Endothelial cell of umbilical vein (primary cell): ENCODE measurements around the gene ANXA2R. TPM values are rescaled to one million over a fixed set of nuclear protein-coding genes. Genes with fewer than 3 reads are reported as not detected.

Experiments
- BruUV-seq: library from RNA; stranded (reverse); fragments of 400-500 nt; replicated peaks from 2 replicates; lab custom pipeline; 2021; lab: Mats Ljungman, UMichigan
- CTCF ChIA-PET: fragments of 300-600, 350-600 bp; sonication (Branson Sonifier 250); formaldehyde crosslinking; loops from one replicate; lab custom pipeline; 2021; ENCODE audit warnings: antibody characterized with exemption, inconsistent platforms; lab: Charles Lee
- POLR2A ChIA-PET: fragments of 300-600, 350-600 bp; sonication (Branson Sonifier 250); formaldehyde crosslinking; loops from one replicate; lab custom pipeline; 2021; ENCODE audit warnings: antibody characterized with exemption, inconsistent platforms; lab: Charles Lee
- DNase-seq: peaks from one replicate; pipeline ENCODE4 v3.0.0-alpha.2; 2011; ENCODE audit warnings: low read depth, low spot score
- FAIRE-seq: peaks from 2 replicates; lab custom pipeline; 2011; peaks lifted over from hg19 to GRCh38; lab: Jason Lieb, UNC
- H2AFZ ChIP-seq: 2 replicates; pipeline ENCODE4 v1.6.0; 2012; ENCODE audit warnings: low read depth, low read length, control low read depth, inconsistent platforms
- H3K27ac ChIP-seq: 2 replicates; pipeline ENCODE4 v1.5.1; 2011; ENCODE audit warnings: low read depth, mild to moderate bottlenecking, control low read depth, low read length, moderate library complexity; ENCODE audit not compliant: insufficient read depth
- H3K27me3 ChIP-seq, 2 experiments: 2 replicates each; pipeline versions ENCODE4 v1.6.0 to v1.6.1; 2011; ENCODE audit warnings: low read length in 2 of 2, mixed read lengths in 1 of 2; ENCODE audit not compliant: control insufficient read depth in 2 of 2, insufficient read depth in 2 of 2
- H3K36me3 ChIP-seq, 2 experiments: 2 replicates in 1 of 2; 3 replicates in 1 of 2; pipeline ENCODE4 v1.5.1; 2011; ENCODE audit warnings: low read length in 2 of 2, mild to moderate bottlenecking in 1 of 2, moderate library complexity in 1 of 2; ENCODE audit not compliant: control insufficient read depth in 2 of 2, insufficient read depth in 2 of 2; ENCODE audit errors: extremely low read depth in 1 of 2
- H3K4me1 ChIP-seq: 3 replicates; pipeline ENCODE4 v1.5.1; 2011; ENCODE audit warnings: mild to moderate bottlenecking, low read length; ENCODE audit not compliant: control insufficient read depth, insufficient read depth; ENCODE audit errors: extremely low read depth
- H3K4me2 ChIP-seq: 2 replicates; pipeline ENCODE4 v1.6.1; 2011; ENCODE audit warnings: low read length, control low read depth, mixed read lengths; ENCODE audit not compliant: insufficient read depth
- H3K4me3 ChIP-seq, 3 experiments: fragments of 200-600 bp in 1 of 3; sonication (generic), shearing (Covaris generic) in 1 of 3; replicated peaks in 1 of 3; 2 replicates each; pipeline ENCODE4 v1.5.1; 2011 to 2016; ENCODE audit warnings: control low read depth in 3 of 3, low read length in 3 of 3, mild to moderate bottlenecking in 2 of 3, inconsistent platforms in 1 of 3, low read depth in 1 of 3, moderate library complexity in 1 of 3; ENCODE audit not compliant: insufficient read depth in 1 of 3
- H3K79me2 ChIP-seq: 2 replicates; pipeline ENCODE4 v1.6.0; 2012; ENCODE audit warnings: low read length, inconsistent platforms; ENCODE audit not compliant: control insufficient read depth, insufficient read depth
- H3K9ac ChIP-seq: replicated peaks from 2 replicates; pipeline ENCODE3; 2011; ENCODE audit warnings: low read length, control low read depth; ENCODE audit not compliant: insufficient read depth; ENCODE audit errors: extremely low read depth
- H3K9me1 ChIP-seq: replicated peaks from 3 replicates; pipeline ENCODE4 v1.6.0; 2011; ENCODE audit warnings: mild to moderate bottlenecking, low read length; ENCODE audit not compliant: control insufficient read depth, insufficient read depth; ENCODE audit errors: extremely low read depth
- H3K9me3 ChIP-seq: replicated peaks from 2 replicates; pipeline ENCODE4 v1.5.1; 2012; ENCODE audit warnings: low read length, inconsistent platforms; ENCODE audit not compliant: control insufficient read depth, insufficient read depth
- H4K20me1 ChIP-seq: replicated peaks from 2 replicates; pipeline ENCODE3; 2011; ENCODE audit warnings: mild to moderate bottlenecking, low read length; ENCODE audit not compliant: control insufficient read depth, insufficient read depth; ENCODE audit errors: extremely low read depth
- EZH2 ChIP-seq: IDR thresholded peaks from 2 replicates; pipeline ENCODE4 v1.6.1; 2012; ENCODE audit warnings: borderline replicate concordance, low read depth, mild to moderate bottlenecking, moderate library complexity, low read length, inconsistent platforms; ENCODE audit not compliant: severe bottlenecking
- FOS ChIP-seq: IDR thresholded peaks from 2 replicates; pipeline ENCODE4 v1.6.1; 2011; ENCODE audit warnings: mild to moderate bottlenecking, low read length, moderate library complexity, borderline replicate concordance; ENCODE audit not compliant: insufficient read depth
- JUN ChIP-seq: IDR thresholded peaks from 2 replicates; pipeline ENCODE4 v1.6.1; 2011; ENCODE audit warnings: borderline replicate concordance, low read depth; ENCODE audit not compliant: insufficient read length, insufficient read depth
- MAX ChIP-seq: IDR thresholded peaks from 2 replicates; pipeline ENCODE4 v1.6.1; 2011; ENCODE audit not compliant: insufficient read depth, insufficient read length
- MYC ChIP-seq: IDR thresholded peaks from one replicate; pipeline ENCODE4 v1.6.1; 2011; ENCODE audit warnings: mild to moderate bottlenecking, low read depth, low read length
- POLR2A ChIP-seq: IDR thresholded peaks from 2 replicates; pipeline ENCODE4 v1.6.1; 2012; ENCODE audit warnings: low read depth, mild to moderate bottlenecking, control low read depth, low read length
- POLR2AphosphoS5 ChIP-seq: IDR thresholded peaks from 2 replicates; pipeline ENCODE4 v1.6.1; 2012; ENCODE audit warnings: low read depth, mild to moderate bottlenecking, control low read depth, low read length, moderate library complexity; ENCODE audit not compliant: insufficient read depth
- dilution Hi-C: fragments of 300-500 bp; cut with MboI; formaldehyde crosslinking; loops from one replicate; pipeline ENCODE4 v1.15.0; 2019; ENCODE audit warnings: low sequenced_read_pairs; ENCODE audit not compliant: extremely low pct_ligation_motif_present
- intact Hi-C: fragments of 100-400 bp; cut with micrococcal nuclease; formaldehyde crosslinking; loops from one replicate; pipeline ENCODE4 v1.10.0; 2022
- polyA plus RNA-seq, 4 experiments: library from polyadenylated mRNA; depleted of rRNA in 3 of 4; stranded (reverse) in 3 of 4; unstranded in 1 of 4; fragments of >200 nt; gene quantifications; 2 replicates each; pipeline versions ENCODE4 v1.2.1 to v1.2.3, GENCODE V29; 2011 to 2012; ENCODE audit warnings: missing spikeins in 1 of 4
- total RNA-seq: library from RNA; stranded (reverse); gene quantifications from 2 replicates; pipeline ENCODE4 v1.2.3, GENCODE V29; 2021

ANXA2R gene
- total and polyA plus RNA-seq, 2 donors (not counting 3 experiments of a cell fraction or from before 2014, with no cell fraction given), result 6.6 to 10.4 TPM

GRCh38 chr5:43045236-43045635 is 5.1 kb upstream of the ANXA2R start:
- intact Hi-C loops, result no loop called here

GRCh38 chr5:43044181-43044914 is 4.2 kb upstream of the ANXA2R start:
- Histone ChIP-seq H2AFZ (peak overlapping the region; percentile 2), H3K4me2 (peak overlapping the region; percentile 72), H3K9me3 (no peaks in the 10 kb centered on the region), H3K27ac (peak overlapping the region; percentile 6), H4K20me1 (no peaks in the 10 kb centered on the region), H3K9ac (peak overlapping the region; percentile 11), H3K27me3 (no peaks in the 10 kb centered on the region), H3K79me2 (peaks cover 29% of the 10 kb centered on the region), H3K36me3 (no peaks in the 10 kb centered on the region), H3K9me1 (no peaks in the 10 kb centered on the region), H3K4me3 (peak overlapping the region in 2 of 3 experiments; percentile 20 to 37), H3K4me1 (peaks cover 25% of the 10 kb centered on the region)
- BruUV-seq, result no TSS peak
- TF ChIP-seq POLR2A, result no peak
- TF ChIP-seq POLR2AphosphoS5, result peak; percentile 62
- TF ChIP-seq JUN, result peak; percentile 17
- no peak for TF ChIP-seq MAX
- TF ChIP-seq MYC, result no peak
- intact Hi-C loops (loop anchor here (1.0 kb wide), 1 partner anchor 12 kb away; no protein-coding TSS in a partner anchor), dilution Hi-C loops (no loop called here)
- ChIA-PET CTCF (interaction anchor here (1.0 to 5.7 kb wide), 6 partner anchors 21 to 440 kb away, joined by 3 to 140 read pairs (median 32); partner anchors contain the start of gene TMEM267), POLR2A (no interaction called here)
- FAIRE-seq (peak; percentile 90), DNase-seq (peak; percentile 89)

More at GRCh38 chr5:43045236-43045635, 5.1 kb upstream of the ANXA2R start:
- CTCF ChIA-PET, result interaction anchor here (1.3 to 5.7 kb wide), 3 partner anchors 20 to 95 kb away, joined by 3 to 59 read pairs (median 15); no protein-coding TSS in a partner anchor
- Histone ChIP-seq H3K9me3 (no peaks in the 10 kb centered on the region), H2AFZ (no peak overlapping the region), H3K27ac (no peak overlapping the region), H3K27me3 (no peaks in the 10 kb centered on the region), H3K4me3 (no peak overlapping the region), H4K20me1 (no peaks in the 10 kb centered on the region), H3K4me1 (peaks cover 20% of the 10 kb centered on the region), H3K9ac (no peak overlapping the region), H3K9me1 (no peaks in the 10 kb centered on the region), H3K79me2 (peaks cover 24% of the 10 kb centered on the region), H3K4me2 (no peak overlapping the region), H3K36me3 (no peaks in the 10 kb centered on the region)
- POLR2A ChIA-PET, result no interaction called here
- no TSS peak for BruUV-seq
- dilution Hi-C loops, result no loop called here
- no peak for FAIRE-seq
- DNase-seq, result no peak
- no peak for TF ChIP-seq JUN
- TF ChIP-seq FOS, result no peak
- TF ChIP-seq EZH2, result no peak
- TF ChIP-seq POLR2A, result no peak
